Glomerular endothelial cell (primary cell): Measurements from ENCODE around the gene RIPOR2. TPM values are rescaled to one million over a fixed set of nuclear protein-coding genes. Genes with fewer than 3 reads are reported as not detected.
"Not testable (repeated sequence)": the region's sequence is repeated elsewhere in the genome, so short reads cannot be mapped to it uniquely, and the experiment has no call there.

ENCODE experiments used
- DNase-seq: peaks from one replicate; pipeline ENCODE4 v3.0.0-alpha.2; 2011; ENCODE audit warnings: low read depth, low spot score; ENCODE audit errors: extremely low read depth
- total RNA-seq: library from RNA; depleted of rRNA; stranded (reverse); fragments of >200 nt; gene quantifications from 2 replicates; pipeline ENCODE4 v1.2.3, GENCODE V29; 2015

The RIPOR2 gene
- total RNA-seq, 1 donor from 2014 or later, result not detected

DNA sequence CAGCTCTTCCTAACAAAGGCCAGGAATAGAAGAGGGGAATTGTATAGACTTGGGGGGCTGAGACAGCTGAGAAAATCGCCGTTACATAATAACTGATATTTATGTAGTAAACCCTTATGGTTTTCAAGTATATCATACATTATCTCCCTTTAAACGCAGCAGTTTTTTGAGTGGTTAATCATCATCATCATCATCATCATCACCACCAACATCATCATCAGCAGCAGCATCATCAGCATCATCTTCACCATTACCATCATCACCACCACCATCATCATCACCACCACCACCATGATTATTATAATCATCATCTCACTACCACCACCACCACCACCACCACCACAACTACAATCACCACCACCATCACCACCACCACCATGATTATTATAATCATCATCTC lies 9.1 kb downstream of the RIPOR2 start:
- not testable (repeated sequence) for DNase-seq

DNA sequence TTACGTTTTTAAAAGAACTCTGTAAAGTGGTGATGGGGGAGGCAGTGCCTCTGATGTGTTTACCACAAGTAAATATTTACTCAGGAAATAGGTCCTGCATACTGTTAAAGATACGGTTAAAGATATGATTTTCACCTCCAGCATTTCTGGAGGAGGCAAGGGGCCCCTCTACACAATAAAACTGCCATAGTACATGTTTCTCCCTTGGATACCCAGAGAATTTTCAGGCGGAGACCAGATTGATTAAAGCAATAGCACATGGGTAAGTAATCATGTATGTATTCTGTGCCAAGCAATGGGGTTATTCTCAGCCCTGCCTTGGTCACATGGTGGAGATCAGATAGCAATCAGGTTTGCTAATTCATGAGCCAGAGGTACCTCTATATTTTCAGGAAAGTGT lies 9.6 kb downstream of the RIPOR2 start:
- no peak for DNase-seq

DNA sequence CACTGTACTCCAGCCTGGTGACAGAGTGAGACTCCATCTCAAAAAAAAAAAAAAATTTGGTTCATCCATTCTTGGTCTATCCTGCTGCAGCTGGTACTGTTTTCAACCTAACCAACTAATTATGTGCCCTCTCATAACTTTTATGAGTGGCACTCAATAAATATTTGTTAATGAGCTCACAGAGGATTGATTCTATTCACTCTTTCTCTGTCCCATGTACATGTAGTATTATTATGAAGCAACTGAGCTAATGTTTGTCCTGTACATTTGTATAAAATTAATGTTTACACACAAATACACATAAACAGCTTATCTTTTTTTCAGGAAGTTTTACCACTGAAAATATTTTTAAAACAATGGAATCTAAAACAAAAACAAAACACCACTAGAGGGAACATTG lies 10.1 kb downstream of the RIPOR2 start:
- DNase-seq, result no peak

DNA sequence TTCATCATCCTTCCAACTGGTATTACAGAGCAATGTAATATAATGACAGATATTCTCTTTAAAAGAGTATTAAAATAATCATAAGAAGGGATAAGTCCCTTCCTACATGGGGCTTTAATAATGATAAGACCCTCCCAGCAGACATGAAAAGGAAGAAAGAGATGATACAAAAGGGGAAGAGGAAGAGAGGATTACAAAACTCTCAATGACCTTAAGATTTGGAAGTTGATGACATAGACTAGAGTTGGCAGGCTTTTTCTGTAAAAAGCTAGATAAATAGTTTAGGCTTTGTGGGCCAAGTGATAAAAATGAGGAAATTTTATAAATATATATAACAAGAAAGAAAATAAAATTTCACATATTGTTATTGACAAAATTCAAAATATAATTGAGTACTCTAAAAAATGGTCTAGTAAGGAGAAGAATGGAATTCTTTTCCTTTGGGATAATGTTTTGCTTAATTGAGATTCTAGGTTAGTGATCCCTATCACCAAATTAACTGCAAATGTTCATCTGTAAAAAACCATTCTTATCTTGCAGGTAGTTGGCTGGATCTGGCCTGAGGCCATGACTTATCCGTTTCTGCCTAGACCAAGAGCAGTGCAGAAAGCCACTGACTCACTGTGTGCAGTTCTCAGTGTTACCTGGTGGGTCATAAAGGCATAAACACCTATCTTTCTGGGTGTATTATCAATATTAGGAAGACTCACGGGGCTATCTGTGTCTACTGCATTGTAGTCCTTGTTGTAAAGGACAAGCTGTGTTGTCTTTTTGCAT lies 11.0 kb downstream of the RIPOR2 start:
- DNase-seq, result no peak

DNA sequence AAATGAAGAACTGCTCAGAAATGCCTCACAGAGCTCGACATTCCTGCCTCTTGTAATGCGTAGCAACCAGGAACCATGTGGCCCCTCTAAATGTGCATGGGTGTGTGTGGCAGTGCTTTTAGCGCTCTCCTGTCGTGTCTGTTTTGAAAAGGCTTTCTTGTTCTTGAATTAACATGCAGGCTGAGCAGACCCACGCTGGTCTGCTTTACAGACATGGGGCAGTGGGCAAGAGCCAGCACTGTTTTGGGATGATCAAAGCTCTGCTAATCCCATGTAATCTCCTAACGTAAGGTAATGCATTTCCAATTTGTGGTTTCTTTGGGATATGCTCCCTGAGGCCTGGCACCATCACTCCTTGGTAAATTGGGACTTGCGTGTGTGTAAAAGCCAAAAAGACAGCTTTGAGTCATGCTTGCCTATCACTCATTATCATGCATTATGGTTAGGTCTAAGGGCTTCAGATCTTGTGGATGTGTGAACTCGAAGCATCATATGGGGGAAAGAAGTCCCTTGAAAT lies 11.8 kb downstream of the RIPOR2 start:
- no peak for DNase-seq

GRCh38 chr6:24922814-24923213 lies 12.9 kb downstream of the RIPOR2 start:
- no peak for DNase-seq

DNA sequence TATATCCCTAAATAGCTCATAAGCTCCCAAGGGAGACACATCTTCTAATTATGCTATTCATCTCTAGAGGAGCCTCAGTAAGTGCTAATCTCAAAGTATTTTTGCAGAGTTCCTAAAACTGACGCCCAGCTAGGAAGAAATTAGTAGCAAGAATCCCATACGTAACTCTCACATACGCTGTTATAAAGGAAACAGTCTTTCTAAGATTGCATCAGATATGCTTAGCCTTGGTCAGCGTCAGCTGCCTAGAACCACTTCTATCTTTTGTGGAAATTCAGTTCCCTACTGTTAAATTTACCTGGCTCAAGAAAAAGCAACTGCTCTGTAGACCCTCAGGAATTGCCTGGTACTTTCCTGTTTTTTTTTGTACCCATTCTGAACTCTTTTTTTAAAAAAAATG lies 13.6 kb downstream of the RIPOR2 start:
- no peak for DNase-seq

DNA sequence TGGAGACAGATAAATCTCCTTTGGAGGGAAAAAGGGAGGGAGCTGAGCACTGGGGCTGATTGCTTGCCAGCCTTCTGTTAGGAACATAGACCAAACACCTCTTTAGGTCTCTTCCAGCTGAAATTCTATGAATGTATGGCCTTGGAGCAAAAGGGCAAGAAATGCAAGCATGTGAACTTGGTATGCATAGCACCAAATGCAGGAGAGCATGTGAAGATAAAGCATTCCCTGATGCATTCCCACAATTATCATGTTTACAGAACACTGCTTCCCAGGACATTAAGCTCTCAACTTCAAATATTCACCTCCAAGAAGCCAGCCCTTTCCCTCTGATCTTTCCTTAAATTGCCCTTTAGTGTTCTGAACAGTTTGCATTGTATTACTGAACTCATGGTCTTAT lies 15.6 kb downstream of the RIPOR2 start:
- no peak for DNase-seq

DNA sequence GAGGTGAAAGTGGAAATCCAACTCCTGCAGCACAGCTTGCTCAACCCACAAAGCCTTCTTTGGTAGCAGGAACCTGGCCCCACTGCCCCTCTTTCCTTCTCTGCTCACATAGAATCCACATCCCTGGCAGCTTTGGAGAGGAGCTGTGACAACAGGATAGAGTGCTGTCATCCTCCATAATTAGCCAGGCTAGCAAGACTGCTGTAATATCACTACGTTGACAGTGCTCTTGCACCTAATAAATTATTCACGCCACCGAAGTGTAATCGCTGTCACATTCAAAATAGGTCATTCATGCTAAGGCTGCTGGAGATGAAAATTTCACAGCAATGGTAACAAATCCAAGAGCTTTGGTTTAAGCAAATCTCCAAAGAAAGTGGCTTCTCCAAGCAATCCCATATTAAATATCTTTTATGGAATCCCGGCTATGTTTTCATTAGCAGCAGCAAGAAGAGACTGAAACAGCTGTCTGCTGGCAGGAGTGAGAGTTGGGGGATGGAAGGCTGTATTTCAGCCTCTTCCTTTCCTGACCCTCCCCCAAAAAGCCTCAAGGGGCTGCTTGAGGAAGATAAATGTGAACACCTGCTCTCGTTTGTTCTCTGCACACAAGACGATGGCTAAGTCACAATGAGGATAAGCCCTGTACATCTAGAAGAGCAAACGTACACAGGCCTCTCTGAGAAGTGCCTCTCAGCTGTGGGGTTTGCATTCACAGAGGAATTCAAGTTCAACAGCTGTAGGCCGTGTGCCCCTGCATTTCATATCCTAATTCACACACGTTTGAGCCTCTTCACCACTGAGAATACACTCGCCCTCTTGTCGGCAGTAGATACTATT lies 16.5 kb downstream of the RIPOR2 start:
- DNase-seq, result no peak

DNA sequence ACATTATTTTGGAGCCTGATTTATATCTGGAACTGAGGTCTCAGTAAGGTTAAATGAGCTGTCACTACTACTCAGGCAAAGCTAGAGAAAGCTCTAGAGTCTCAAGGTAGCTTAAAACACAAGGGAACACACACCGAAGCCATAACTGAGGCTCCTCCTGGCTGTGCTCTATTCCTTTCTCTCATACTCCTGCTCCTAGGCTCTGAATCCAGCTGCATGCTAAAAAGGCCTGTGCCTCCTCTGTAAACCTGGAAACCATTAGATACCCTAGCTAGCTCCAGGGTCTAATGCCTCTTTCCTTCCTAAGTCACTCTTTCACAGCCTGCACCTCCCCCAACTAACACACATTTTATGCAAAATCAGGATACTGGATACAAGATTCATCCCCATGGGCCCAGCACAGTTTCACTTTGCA lies 17.1 kb downstream of the RIPOR2 start:
- no peak for DNase-seq

DNA sequence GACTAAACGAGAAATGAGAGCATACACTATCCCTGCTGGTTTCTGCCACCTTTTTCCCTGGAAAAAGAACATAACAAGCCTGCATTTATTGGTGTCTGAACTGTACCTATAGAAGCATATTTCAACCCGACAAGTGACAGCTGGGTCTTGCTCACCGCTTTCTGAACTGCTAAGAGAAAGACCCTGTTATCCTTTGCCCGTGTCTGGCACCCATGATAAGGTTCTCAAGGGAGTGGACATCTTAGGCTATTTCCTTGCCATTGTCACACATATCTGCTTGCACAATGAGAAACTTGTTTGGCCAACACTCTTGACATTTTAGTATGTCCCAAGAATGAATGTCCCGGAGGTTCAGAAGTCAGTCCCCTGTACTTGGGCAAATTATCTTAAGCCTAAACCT lies 19.3 kb downstream of the RIPOR2 start:
- DNase-seq, result no peak

DNA sequence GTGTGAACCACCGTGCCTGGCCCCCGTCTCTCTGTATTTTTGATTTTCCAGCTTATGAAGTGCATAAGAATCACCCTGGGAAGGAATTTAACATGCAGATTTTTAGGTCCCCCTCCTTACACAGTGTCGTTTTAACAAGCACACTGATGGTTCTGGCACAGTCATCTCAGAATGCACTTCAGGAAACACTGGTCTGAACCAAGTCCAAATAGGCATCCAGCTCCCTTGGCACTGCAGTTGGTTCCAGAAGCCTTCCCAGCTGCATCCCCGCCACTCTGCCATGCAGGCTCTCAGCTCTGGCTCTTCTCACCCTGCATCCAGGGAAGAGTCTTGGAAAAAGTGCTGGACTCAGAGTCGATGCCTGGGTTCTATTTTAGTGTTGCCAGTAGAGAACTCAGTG lies 20.1 kb downstream of the RIPOR2 start:
- DNase-seq, result no peak

DNA sequence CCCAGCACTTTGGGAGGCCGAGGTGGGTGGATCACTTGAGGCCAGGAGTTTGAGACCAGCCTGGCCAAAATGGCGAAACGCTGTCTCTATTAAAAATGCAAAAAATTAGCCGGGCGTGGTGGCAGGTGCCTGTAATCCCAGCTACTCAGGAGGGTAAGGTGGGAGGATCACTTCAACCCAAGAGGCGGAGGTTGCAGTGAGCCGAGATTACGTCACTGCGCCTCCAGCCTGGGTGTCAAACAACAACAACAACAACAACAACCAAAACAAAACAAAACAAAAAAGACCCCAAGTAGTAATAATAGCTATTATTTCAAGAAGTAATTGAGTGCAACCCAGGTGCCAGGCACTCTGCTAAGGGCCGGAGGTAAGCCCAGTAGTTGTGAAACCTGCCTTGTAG lies 21.7 kb downstream of the RIPOR2 start:
- DNase-seq, result not testable (repeated sequence)

DNA sequence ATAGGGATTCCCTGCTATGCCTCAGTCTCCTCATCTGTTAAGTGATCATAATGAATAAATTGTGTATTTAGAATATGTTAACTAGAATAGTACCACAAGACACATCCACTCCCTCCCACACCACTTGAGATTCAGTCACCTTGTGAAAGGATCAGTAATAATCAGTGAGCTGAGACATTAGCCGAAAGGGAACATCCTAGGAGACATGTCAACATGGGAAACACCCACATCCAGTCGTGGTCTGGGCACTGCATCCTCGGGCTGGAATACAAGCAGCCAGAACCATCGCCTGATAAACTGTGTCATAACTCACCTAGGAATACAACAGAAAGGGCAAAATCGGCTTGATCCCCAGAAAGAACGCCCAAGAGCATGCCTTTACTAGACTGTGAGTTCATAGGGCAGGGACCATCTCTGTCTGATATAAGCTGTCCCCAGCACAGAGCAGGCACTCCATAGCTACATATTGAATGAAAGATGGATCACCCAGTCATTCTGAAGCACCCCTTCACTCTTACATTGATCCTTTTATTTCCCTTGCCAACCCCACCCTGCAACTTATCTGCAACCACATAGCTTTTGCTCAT lies 23.9 kb downstream of the RIPOR2 start:
- DNase-seq, result no peak

- DNase-seq, result no peak
Observed at GRCh38 chr6:24910961-24911725, 24.6 kb downstream of the RIPOR2 start.

GRCh38 chr6:24910331-24910960 lies 25.3 kb downstream of the RIPOR2 start:
- DNase-seq, result no peak

DNA sequence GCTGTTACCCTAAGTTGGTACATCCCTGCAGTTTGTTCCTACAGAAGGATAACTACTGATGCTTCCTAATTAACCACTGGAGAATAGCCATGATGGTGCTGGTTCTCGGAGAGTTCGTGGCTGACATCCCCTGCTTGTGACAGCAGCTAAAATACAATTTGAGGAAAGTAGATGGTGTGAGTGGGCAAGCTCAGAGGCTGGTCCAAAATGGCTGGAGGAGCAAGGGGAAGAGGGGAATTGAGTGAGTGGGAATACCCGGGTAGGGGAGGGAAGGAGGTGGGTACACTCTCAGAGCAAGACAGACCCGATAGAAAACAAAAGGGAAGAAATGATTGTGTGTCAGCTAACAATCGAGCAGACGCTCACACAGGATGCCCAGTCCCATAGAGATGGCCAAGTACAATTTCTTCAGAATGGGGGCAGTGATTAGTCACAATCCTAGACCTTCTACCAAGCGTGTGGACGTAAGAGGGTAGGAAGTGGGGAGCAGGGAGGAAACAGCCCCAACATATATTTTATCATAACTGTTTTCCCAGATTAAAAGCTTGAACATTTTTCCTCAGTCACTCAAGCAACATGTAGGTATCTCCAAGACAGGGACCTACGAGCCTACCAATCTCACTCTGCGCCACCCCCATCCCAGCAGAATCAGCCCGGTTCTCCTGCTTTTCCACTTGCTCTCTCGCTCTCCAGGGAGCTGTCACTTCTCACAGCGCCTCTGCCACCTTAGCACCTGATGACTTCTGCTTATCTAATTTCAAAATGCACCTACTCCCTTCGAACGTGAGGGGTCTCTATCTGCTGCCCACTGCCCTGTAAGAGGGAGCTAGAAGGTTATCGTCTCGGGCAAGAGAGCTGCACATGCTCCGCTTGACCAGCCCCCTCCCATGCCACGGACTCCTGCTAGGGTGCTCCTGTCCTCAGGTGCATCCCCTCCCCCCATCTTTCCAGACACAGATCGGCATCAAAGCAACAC lies 26.2 kb downstream of the RIPOR2 start:
- DNase-seq, result no peak

DNA sequence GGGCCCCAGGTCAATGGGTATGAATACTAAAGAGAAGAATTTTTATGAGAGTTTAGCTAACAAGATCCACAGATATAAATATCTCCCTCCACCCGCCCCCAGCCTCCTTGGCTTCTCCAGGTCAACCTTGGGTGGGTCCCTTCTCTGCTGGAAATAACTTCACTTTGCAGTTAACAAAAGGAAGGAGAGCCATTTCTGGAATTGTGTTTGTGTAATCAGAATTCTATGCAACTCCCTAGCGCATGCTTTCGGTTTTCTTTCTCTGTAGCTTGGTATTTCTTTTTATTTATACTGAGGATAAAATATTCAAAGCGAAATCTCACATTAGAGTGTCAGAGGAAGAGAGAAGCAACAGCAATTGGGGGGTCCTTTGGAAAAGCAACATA lies 27.1 kb downstream of the RIPOR2 start:
- no peak for DNase-seq
